ENCODE results near the gene DMGDH. TPM values are rescaled to one million over a fixed set of nuclear protein-coding genes. Genes with fewer than 3 reads are reported as not detected.

Gene DMGDH
- total RNA-seq, 1 donor from 2014 or later, result 0.20 TPM

DNA sequence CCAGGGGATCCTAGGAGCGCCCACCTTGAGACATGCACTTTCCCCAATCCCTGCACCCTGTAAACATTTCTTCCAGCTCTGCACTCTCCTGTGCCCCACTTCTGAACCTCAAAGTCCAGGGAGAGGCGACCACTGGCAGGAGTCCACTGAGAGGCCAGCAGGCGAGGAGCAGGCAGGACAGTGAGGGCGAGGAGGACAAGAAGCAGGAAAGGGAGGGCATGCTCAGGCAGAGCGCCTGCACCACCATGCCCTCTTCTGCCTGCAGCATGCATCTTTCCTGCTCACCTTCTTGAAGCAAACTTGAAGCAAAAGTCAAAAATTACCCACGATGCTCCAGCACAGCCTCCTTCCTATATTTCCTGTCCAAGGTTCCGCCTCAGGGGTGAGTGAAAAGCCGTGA, 94.4 kb downstream of the DMGDH start:
- no peak for DNase-seq (ENCODE audit: low read depth, low spot score)

- no peak for DNase-seq (ENCODE audit: low read depth, low spot score)
These were observed 94.9 kb downstream of the DMGDH start for GRCh38 chr5:78974601-78975000.

DNA sequence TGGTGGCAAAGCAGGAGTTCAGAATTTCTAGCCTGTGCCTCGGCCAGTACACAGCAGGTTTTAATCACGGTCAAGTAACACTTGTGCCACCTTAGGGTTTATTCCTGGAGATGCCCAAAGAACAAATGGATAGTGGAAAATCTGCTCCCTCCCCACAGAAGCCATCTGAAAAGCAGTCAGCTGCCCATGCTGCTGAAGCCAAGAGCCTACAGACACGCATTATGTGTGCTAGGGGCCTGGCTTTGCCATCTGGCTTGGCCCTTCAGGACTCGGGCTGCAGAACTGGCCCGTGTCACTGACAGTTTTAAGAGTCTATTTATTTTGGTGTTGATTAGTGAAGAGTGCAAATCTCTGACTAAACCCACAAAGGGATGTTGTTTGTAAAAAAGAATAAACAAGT, 95.5 kb downstream of the DMGDH start:
- no peak for DNase-seq (ENCODE audit: low read depth, low spot score)

DNA sequence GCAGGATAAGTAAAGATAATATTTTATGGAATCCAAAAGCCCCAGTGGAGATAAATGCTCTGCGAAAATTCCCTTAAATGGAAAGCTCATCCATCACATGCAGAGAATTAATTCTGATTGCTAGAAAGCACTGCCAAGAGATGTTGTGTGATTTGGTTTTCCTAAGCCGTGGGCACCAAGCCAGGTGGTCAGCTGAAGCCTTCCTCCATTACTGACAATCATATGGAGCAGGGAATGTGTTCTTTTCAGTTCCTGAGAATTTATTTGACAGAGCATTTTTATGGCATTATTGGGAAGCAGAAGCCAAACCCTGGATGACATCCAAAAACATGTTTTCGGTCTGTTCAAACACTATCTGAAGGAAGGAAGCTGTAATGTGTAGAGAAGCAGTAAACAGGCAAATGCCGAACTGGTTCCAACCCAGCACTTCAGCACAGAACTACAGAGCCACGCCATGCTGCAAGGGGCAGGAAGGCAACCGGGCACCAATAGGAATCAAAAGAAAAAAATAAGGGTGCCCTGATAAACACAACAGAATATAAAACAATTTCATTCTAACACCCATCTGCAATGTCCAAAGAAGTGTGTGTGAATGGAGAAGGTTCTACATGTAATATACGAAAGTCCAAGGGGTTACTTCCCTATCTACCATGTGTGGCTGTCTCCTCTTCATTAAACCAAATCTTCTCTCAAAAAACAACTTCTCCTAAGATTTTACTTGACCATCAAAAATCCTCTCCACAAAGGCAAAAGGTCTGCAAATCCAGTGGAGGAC, 96.6 kb downstream of the DMGDH start:
- peak; percentile 65 for DNase-seq (ENCODE audit: low read depth, low spot score)

GRCh38 chr5:78971998-78972397, 97.5 kb downstream of the DMGDH start:
- DNase-seq (ENCODE audit: low read depth, low spot score), result no peak

DNA sequence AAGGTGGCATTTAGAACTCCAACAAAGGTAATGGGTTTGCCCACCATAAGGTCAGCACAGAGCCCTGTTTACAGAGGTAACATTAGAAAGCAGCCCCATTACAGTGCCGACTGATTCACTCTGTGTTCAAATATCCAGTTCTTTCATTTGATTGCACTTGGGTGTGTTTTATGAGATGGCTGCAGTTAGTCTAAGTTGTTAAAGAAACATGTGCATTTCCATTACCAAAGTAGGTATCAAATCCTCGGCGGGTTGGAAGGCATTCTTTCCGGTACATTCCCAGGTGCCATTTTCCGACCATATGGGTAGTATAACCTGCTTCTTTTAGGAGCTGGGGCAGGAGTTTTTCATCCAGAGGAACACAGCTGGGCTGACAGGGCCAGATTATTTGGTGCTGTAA, 100.7 kb downstream of the DMGDH start:
- DNase-seq (ENCODE audit: low read depth, low spot score), result no peak

DNA sequence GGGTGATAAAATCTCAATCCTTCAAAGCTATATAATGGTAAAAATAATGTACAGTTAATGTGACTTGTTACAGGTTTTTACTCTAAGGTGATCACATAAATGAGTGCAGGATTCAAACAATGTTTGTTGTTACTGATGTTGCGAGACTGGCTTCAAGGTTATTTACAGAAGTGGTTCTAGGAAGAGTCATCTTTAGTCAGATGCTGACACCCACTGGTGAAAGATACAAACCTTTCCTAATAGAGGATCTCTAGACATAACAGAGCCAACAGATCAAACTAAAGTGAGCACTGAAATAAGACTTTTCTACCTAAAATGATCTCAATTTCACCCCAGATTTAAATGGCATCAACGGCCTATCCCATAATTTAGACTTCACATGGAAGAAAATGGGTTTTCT, 104.6 kb downstream of the DMGDH start:
- DNase-seq (ENCODE audit: low read depth, low spot score), result no peak

DNA sequence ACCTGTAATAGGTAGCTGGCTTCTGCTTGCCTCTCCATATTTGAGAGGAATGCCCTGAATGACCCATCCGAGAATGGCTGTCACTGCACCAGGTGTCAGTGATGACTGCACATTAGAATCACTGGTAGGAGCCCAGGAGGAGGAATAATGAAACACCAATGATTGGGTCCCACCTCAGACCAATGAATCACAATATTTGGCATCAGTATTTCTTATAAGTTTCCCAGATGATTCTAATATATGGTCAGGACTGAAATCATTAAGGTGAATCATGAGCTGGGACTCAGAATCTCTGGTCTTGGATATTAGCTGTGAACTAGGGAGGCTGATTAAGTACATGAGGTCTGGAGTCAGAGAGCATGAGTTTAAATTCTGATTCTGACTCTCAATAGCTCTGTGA, 107.7 kb downstream of the DMGDH start:
- no peak for DNase-seq (ENCODE audit: low read depth, low spot score)

GRCh38 chr5:78959767-78960166, 109.7 kb downstream of the DMGDH start:
- no peak for DNase-seq (ENCODE audit: low read depth, low spot score)

DNA sequence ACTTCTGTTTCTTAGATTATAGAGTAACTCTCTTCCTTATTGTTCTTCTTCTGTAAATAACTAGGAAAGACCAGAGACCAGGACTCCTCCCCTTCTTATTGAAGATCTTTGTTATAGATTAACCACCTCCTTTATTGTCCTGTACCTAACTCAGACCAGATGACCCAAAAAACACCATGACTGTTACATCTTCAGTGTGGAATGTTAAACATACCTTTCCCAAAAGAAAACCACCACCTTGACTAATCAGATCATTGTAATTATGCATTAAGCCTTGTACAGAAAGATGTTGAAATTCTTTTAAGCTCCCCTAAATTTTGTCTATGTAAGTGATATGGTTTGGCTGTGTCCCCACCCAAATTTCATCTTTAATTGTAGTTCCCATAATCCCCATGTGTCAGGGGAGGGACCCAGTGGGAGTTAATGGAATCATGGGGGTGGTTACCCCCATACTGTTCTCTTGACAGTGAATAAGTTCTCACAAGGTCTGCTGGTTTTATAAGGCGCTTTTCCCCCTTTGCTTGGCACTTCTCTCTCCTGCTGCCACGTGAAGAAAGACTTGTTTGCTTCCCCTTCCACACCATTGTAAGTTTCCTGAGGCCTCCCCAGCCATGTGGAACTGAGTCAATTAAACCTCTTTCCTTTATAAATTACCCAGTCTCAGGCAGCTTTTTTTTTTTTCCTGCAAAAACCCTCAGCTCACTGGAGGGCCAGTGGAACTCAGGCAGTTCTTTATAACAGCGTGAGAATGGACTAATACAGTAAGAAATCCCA, 110.6 kb downstream of the DMGDH start:
- no peak for DNase-seq (ENCODE audit: low read depth, low spot score)

DNA sequence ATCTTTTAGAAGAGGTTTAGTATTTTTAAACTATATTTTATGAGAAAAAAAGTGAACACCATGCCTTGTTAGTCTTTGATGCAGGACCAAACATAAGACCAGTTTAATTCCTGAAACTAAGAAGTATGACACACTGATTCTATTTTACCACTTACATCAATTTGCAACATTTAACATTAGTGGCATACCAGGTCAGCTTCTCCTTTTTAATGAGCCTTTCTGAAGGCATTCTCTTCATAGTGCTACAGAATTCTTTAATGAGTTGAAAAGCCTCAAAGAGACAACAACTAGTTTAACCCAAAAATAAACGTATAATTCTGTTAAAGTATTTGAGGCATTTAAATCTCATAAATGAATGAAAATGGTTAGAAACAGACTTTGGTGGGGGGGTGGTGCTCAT, 112.6 kb downstream of the DMGDH start:
- DNase-seq (ENCODE audit: low read depth, low spot score), result no peak

DNA sequence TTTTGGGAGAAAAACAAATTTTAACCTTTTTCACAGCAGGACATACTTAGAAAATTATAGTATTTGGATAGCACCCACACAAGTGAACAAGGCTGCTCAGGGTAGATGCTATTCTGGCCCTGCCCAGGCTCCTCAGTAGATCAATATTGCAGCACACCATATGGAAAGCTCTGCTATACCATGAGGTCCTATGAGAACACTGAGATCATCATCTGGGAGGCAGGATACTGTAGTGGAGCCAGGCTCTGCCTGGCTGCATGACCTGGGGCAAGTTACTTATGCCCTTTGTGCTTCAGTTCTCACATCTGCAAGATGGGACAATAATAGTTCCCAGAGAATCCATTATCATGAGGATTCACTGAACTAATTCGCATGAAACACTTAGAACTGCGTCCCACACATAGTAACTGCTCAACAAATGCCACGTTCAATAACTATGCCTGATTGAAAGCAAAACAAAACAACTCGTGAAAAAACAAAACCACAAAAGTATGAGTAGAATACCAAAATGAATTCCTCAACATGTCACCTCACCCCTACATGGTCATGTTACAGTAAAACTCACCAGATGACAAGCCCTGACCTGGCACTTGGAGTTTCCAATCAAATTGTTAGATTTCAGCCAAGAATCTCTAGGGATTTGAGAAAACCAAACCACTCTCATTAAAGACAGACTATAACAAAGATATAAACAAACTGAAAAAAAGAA, 116.2 kb downstream of the DMGDH start:
- DNase-seq (ENCODE audit: low read depth, low spot score), result no peak

Other genes starting within 250 kb of the DMGDH start
- 10.4 and 15.3 TPM in 2 replicates for gene ARSB, start 84.4 kb downstream of the DMGDH start, total RNA-seq
- gene BHMT2, start 93 bp upstream of the DMGDH start, total RNA-seq, result 0.13 and 2.5 TPM in 2 replicates
- not detected in 2 replicates for gene BHMT, start 42.1 kb upstream of the DMGDH start, total RNA-seq
- gene JMY, start 166.5 kb upstream of the DMGDH start, total RNA-seq, result 8.9 and 10.7 TPM in 2 replicates